Amygdala (tissue), 56 donors: Measurements from ENCODE around the gene SLC6A11.

Experiments
- DNase-seq, 56 donors: peaks; one replicate each; lab custom pipeline; 2025; lab: John Stamatoyannopoulos, UW

The SLC6A11 gene

DNA sequence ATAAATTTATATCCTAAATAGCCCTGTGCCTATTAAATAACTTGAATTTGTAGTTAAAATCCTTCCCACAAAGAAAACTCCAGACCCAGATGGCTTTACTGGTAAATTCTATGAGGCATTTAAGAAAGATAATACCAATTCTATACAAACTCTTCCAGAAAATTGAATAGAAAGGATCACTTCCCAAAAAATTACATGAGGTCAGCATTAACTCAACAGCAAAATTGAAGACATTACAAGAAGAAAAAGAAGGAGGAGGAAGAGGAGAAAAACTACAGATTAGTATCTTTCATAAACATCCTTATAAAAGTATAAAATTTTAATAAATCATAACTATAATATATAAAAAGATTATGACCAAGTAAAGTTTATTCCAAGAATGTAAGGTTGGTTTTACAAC is 29.4 kb upstream of the SLC6A11 start:
- DNase-seq: no peak

DNA sequence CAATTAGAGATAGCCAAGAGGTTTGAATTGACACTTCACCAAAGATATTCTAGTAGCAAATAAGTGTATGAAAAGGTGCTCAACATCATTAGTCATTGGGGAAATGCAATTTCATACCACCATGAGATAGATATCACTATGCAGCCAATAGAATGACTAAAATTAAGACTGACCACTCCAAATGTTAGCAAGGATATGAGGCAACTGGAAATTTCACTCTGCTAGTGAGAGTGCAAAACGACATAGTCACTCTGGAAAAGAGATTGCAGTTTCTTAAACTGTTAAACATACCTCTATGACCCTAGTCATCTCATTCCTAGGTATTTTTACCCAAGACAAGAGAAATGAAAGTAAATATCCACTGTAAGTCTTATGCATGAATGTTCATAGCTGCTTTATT is 27.6 kb upstream of the SLC6A11 start:
- DNase-seq: no peak

DNA sequence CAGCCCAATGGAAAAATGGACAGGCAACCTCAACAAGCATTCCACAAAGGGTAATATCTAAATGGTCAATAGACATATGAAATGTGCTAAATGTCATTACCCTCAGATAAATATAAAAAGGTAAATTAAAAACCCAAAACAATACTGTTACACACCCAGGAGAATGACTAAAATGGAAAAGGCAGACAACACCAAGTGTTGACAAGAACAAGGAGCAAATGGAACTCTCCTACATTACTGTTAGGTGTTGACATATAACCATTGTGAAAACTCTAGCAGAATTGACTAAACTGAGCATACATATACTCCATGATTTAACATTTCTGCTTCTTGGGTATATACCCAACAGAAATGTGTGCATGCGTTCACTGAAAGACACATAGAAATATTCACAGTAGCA is 25.3 kb upstream of the SLC6A11 start:
- no peak for DNase-seq

DNA sequence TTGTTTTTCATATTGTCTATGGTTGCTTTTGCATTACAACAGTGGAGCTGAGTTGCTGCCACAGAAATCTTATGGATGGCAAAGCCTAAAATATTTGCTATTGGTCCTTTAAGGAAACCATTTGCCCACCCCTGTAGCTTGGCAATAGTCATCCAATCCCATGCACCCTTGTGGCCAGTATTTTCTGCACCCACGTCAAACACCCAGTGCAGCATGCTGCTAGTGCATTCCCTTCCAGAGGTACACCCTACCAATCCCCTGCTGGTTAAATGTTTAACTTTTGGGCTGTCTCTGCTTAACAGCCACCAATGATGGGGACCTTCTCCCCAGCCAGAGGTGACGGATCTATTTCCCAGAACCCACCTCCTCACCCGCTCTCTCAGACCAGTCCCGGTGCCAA is 23.8 kb upstream of the SLC6A11 start:
- DNase-seq: no peak

DNA sequence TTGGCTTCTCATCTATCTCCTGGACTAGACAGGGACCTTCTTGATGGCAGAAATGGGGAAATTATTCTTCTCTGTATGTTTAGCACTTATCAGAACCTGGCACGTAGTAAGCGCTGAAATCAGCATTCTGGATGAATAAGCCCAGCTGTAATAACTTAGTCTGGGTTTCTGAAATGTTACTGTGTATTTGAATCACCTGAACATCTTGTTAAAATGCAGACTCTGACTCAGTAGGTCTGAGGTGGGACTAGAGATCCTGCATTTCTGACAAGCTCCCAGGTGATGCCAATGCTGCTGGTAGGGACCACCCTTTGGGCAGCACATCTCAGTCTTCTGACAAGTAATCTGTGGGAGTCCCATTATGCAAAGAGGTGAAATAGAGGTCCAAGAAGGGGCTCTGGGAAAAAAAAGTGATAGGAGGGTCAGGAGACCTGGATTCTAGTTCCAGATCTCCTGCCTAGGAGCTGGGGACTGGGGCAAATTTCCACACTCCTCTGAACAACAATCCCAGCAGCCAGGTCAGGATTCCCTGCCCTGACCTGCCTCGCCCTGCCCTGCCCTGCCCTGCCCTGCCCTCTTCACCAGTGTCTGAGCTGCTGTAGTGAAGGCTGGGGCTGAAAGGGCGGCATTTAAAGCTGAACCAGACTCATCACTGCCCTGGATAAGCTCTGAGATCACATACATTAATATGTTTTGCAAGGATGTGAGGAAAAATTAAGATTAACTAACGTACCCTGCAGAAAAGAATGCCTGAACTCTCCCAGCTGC is 17.2 kb upstream of the SLC6A11 start:
- DNase-seq: no peak

DNA sequence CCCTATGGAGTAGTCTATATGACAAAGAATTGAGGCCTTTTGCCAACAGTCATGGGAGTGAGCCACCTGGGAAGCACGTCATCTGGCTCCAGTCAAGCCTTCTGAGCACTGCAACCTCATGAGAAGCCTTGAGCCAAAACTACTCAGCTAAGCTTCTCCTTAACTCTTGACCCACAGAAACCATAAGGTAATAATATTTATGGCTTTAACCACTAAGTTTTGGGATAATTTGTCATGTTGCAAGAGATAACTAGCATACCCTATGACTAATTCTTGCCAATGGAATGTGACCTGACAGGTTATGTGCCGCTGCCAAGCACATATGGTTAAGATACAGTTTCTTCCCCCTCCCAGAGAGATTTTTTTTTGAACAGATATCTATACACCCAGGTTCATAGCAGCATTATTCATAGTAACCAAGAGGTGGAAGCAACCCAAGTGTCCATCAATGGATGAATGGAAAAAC is 11.8 kb upstream of the SLC6A11 start:
- no peak for DNase-seq

DNA sequence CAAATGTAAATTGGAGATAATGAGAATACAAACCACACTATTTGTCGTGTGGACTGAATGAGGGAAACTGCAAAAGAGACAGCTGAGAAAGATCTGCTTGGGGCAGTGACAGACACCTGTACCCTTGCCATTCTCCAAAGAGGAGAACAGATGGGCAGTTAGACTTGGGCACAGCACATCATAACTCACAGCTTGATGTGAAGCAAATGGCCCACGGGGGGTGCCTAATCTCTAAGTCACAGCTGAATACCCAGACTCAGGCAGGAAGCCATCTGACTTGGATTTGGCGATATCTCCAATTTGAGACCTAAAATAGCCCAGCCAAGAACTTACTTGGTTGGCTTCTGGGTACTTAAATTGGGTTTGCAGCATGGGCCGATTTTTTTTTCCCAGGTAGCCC is 10.0 kb upstream of the SLC6A11 start:
- no peak for DNase-seq

DNA sequence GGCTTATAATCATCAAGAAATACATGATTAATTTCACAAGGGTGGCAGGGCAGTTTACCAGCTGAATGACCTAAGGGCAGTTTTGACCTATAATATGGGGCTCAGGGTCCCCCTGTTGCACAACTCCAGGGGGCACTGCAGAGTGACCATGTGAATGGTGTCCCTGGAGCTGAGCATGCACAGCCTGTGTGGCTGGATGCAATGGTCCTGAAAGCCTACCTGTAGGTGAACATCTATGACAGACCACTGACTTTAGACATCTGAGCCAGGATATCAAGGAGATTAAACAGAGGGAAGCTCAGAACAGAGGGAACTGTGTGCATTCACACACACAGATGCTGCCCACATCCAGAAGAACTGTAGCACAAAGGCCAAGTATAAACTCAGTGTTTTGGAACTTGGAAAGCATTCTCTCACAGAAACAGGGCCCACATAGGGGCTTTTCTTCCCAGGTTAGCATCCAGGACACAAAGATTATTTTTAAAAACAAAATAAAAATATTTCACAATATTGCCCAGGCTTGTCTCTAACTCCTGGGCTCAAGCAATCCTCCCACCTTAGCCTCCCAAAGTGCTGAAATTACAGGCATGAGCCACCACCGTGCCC is 7.8 kb upstream of the SLC6A11 start:
- DNase-seq: no peak

DNA sequence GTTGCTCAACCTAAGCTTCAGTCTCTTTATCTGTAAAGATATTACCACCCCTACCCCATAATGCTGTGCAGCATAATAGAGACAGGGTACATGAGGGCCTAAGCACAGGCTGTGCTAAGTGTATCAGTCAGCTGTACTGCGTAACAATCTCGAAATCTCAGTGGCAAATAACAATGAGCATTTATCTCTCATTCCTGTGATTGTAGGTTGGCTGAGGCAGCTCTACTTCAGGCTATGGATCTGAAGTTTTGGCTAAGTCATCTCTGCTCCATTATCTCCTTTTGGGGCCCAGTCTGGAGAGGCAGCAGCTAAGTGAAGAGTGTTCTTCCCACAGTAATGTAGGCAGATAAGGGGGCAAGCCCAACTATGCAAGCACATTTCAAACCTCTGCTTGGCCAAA is 7.1 kb upstream of the SLC6A11 start:
- DNase-seq: no peak

DNA sequence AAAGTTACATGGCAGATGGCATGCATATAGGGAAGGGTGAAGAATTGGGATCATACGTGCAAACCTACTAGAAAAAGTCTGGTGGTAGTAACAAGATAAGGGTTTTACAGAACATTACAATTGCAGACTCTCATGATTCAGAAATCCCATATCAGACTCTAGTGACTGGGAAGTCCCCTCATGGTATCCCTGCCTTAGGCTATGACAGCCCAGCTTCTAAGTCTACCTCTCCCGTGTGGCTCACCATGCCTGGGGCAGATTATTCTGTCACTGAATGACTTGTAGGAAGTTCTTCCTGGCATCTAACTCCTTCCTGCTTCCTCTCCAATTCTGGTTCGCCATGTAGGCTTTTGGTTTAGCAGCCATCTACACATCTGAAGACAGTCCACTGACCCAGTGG is 5.7 kb upstream of the SLC6A11 start:
- no peak for DNase-seq

DNA sequence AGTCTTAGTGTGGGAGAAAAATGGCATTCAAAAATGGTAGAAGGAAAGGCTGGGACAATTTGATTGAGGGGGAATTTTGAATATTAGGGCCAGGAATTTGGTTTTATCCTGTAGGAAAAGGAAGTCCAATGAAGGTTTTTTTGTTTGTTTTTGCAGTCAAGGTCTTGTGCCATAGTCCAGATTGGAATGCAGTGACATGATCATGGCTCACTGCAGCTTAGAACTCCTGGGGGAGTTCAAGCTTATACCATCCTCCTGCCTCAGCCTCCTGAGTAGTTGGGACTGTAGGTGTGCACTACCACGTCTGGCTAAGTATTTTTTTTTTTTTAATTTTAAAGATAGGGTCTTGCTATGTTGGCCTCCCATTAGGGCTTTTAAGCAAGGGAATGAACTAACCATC is 2.6 kb upstream of the SLC6A11 start:
- DNase-seq: no peak

DNA sequence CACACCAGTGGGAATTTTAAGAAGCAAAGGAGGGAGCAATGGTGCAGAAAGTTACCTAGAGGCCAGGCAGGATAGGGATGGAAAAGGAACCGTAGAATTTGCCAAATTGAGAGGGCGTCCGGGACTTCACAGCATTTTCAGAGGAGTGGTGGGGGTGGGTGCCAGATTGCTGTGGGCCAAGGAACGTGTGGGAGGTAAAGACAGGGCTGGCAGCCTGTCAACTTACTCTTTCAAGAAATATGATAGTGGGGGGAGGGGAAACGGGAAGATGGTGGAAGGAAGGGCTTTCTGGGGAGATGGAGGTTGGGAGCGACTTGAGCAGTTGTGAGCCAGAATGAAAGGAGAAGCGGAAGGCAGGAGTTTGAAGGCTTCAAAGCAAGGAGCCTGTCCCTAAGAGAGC is 1.4 kb upstream of the SLC6A11 start:
- DNase-seq: no peak

DNA sequence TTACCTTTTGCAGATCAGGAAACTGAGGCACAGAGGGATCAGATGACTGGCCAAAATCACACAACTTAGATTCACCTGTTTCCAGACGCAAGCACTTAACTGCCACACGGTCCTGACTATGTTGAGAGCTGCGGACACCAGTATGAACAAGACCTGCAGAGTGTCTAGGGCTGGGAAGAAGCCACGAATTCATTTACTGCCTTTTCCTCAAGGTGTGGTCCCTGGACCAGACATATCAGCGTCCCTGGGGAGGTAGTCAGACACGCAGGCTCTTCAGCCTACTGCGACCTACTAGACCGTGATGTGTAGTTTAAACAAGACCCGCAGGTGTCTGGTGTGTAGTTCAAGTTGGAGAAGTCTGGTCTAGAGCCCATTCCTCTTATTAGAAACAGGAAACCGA is 541 bp upstream of the SLC6A11 start:
- no peak for DNase-seq

DNA sequence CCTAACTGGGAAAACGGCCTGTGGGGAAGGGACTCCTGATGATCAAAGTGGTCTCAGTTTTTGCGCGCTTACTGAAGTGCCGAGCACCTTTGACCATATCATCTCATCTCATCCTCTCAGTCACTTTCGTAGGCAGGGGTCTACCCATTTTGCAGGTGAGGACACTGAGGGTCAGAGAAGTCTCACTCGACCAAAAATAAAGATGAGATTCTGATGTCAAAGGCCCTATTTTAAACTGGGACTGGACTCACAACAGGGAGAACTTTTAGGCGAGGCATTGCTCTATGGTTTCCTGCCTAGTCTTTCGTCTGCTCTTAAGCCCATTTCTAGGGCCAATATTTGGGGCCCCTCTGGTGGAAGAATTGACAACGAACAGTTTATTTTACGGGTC is 830 bp downstream of the SLC6A11 start:
- DNase-seq: no peak

DNA sequence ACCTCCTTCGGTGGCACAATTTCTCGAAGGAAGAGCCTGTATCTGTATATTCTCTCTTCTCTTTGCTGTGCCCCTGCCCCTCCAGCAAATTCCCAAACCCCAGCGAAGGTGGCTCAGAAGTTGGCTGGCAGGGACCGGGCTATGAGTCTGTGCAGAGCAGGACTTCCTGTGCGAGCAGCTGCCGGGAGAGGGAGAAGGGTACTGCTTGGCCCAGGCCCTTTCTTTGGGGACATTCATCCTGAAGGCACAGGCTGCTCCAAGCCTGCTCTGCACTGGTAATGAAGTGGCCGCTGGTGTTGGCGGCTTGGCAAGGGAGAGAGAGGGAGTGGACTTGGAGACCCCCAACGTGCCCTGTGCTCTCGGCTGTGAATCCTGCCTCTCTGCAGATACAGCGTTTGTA is 1.5 kb downstream of the SLC6A11 start:
- DNase-seq: peak in 31 of 56 donors; percentile 15 to 68 (median 35)

DNA sequence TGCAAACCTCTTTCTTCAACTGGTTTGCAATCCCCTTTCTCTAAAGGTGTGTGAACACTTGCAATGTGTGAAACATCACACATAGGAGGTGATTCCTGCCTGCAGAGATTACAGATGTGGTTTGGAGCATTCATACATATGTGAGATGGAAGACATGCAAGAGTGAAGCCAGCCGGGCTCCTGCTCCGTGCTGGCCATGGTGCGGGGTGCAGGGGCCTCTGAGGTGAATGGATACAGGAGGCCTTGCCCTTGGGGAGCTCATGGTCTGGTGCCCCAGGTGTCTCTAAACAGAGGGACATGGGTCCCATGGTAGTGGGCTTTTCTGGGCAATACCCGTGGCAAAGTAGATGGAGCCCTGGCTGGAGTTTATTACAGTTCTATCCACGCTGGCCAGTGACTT is 6.0 kb downstream of the SLC6A11 start:
- no peak for DNase-seq

DNA sequence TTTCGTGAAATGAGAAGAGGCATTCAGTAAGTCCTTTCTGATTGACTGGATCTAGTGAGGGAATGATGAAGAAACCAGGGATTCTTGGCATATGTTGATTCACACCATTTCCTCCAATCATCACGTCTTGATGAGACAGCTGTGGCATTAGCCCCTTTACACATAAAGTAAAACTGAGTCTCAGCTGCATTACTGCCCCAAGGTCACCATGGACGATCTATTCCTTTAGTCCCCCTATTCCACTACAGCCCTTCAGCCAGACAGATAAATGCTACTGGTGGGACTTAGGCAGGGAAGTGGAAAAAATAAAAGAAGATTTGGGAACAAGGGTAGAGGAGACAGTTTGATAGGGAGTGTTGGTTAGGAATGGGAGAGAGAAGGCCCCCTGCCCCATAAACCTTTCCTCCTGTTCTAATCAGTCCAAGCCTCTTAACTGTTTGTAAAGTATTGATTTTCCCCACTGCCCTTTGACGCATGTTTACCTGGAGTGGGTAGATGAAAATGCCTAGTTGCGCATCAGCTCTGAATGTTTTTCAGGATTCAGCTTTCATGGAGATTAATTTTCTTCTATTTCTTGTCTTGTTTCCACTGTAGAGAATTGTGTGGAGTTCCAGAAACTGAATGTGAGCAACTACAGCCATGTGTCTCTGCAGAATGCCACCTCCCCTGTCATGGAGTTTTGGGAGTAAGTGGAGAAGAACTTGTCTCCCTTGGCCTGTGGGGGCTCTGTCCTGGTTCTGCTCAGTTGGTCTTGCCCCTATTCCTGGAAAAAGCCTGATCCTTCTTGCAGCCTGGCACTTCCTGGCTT is 6.9 kb downstream of the SLC6A11 start:
- no peak for DNase-seq

DNA sequence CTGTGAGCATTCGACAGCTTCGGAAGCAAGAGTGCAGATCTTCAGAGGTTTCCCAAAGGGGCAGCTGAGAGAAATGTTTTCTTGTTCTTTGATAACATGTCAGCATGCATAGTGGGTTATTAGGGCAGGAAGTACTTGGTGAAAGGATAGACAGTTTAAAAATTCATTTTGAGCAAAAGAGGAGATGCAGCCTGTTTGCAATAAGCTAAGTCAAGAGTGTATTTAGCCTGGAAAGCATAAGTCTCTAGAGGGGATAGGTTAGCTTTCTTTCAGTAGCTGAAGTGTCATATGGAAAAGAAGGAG is 7.4 kb downstream of the SLC6A11 start:
- DNase-seq: no peak

DNA sequence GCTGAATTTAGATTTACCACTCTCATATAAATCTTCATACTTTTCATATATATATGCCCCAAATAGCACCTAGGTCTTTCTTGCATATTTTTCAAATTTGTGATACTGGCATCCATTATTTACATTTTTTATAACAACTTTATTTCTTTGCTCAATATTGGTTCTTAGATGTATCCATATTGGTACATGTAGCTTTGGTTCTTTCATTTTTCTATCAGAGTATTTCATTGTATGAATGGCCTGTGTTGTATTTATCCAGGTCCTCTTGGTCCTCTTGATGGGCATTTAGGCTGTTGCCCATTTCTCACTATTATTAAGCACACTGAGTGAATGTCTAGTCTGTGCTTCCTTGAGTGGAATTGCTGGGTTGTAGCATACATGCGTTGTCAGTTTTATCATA is 8.4 kb downstream of the SLC6A11 start:
- DNase-seq: no peak

DNA sequence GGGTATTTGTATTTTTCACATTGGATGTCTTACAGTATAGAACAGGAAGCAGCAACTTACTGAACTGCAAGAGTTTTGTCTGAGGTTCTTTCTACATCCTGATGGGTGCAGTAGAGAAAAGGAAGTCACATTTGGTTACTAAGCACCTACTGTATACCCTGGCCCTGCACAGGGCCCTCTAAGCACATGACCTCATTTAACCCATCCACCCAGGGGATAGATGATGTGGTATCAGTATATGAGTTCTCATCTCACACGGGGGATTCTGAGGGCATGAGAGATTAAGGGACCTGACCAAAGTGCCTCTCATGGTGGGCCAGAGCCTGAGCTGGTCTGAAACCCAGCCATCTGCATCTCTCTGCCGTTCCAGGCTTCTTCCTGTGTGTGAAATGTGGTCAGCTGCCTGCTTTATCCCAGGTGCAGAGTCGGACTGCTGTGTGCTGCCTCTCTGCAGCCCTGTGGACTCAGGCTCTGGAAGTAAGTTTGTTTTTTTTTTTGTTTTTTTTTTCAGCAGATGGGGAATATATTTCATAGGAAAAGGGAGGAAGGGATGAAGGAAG is 17.9 kb downstream of the SLC6A11 start:
- DNase-seq: no peak

DNA sequence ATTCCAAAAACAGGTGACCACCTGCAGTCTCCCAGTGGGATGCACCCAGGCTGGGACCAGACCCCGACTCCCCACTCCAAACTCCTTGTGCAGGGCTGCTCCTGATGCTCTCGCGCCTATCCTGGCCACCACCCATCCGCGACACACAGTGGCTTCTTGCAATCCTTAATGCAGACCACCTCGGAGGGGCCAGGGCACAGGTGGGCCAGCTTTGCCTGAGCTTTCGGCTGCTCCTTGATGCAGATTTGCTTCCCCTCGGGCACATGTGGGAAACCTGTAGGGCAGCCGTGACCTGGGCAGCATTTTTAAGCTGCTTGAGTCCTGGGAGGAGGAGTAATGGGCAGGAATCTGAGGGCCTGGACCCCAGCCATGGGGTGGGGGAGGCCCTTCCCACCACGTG is 18.9 kb downstream of the SLC6A11 start:
- DNase-seq: no peak

DNA sequence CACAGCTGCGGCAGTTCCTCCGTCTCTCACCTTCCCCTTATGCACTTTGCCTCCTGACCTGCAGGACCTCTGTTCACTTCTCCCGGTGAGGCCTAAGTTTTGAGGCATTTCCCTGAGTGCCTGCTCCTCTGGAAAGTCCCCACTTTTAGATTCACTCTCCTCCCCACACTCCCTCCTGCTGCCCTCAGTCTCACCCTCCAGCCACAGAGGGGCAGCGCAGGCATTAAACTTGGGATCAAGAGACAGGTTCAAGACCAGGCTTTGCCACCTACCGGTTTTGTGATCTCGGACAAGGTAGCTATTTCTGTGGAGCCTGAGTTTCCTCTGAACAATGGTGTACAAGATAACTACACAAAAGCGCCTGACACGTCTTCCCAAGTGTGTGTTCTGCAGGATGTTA is 19.4 kb downstream of the SLC6A11 start:
- no peak for DNase-seq
